Thyroid gland (tissue), 4 donors: ENCODE results near the gene ATF5.

Experiments used
- CTCF ChIP-seq, 6 experiments: fragments of 200-600 bp in 3 of 6; fragments of 450-650 bp in 3 of 6; sonication (generic) in 3 of 6; IDR thresholded peaks; one replicate each; pipeline ENCODE4 v1.5.1; 2016 to 2019; ENCODE audit warnings: antibody characterized with exemption in 6 of 6, mild to moderate bottlenecking in 2 of 6, inconsistent platforms in 1 of 6, moderate library complexity in 1 of 6
- POLR2A ChIP-seq, 2 donors: fragments of 450-650 bp; IDR thresholded peaks; one replicate each; pipeline ENCODE4 v1.6.1; 2017; ENCODE audit warnings: antibody characterized with exemption in 2 of 2, mild to moderate bottlenecking in 2 of 2, moderate library complexity in 1 of 2

- TF ChIP-seq CTCF (IDR thresholded peaks at IDR 0.05) (no peak), POLR2A (IDR thresholded peaks at IDR 0.05) (no peak)
These were observed 1.5 kb downstream of the ATF5 start for GRCh38 chr19:49930483-49931011.
